Neural progenitor cell (in vitro differentiated cells): Measurements from ENCODE around the gene C4BPA. TPM values are rescaled to one million over a fixed set of nuclear protein-coding genes. Genes with fewer than 3 reads are reported as not detected.

ENCODE experiments used
- DNase-seq: peaks from one replicate; pipeline ENCODE4 v3.0.0-alpha.2; 2016; ENCODE audit warnings: low spot score
- H2AFZ ChIP-seq: fragments of 200-600 bp; sonication (generic); replicated peaks from 2 replicates; pipeline ENCODE4 v1.6.1; 2016; ENCODE audit warnings: antibody characterized with exemption
- H3F3A ChIP-seq: fragments of 200-600 bp; sonication (generic); 2 replicates; pipeline ENCODE4 v1.6.1; 2016; ENCODE audit warnings: antibody characterized with exemption, low read depth
- H3K27ac ChIP-seq: fragments of 200-600 bp; sonication (generic); 2 replicates; pipeline ENCODE4 v1.5.1; 2016; ENCODE audit warnings: mild to moderate bottlenecking
- H3K27me3 ChIP-seq: fragments of 200-600 bp; sonication (generic); 2 replicates; pipeline ENCODE4 v1.6.1; 2016; ENCODE audit warnings: mild to moderate bottlenecking, moderate library complexity
- H3K36me3 ChIP-seq: fragments of 200-600 bp; sonication (generic); 2 replicates; pipeline ENCODE4 v1.5.1; 2016
- H3K4me1 ChIP-seq: fragments of 200-600 bp; sonication (generic); 2 replicates; pipeline ENCODE4 v1.6.1; 2016; ENCODE audit warnings: mixed run types
- H3K4me2 ChIP-seq: fragments of 200-600 bp; sonication (generic); 2 replicates; pipeline ENCODE4 v1.6.1; 2016
- H3K4me3 ChIP-seq: fragments of 200-600 bp; sonication (generic); 2 replicates; pipeline ENCODE4 v1.5.1; 2016
- H3K79me2 ChIP-seq: fragments of 200-600 bp; sonication (generic); 2 replicates; pipeline ENCODE4 v1.6.1; 2016; ENCODE audit warnings: low read depth
- H3K9ac ChIP-seq: fragments of 200-600 bp; sonication (generic); 2 replicates; pipeline ENCODE4 v1.6.1; 2016
- H3K9me3 ChIP-seq: fragments of 200-600 bp; sonication (generic); 2 replicates; pipeline ENCODE4 v1.5.1; 2016; ENCODE audit warnings: low read depth
- H4K20me1 ChIP-seq: fragments of 200-600 bp; sonication (generic); 2 replicates; pipeline ENCODE4 v1.6.1; 2016; ENCODE audit warnings: low read depth
- H3K27ac Mint-ChIP-seq: 3 replicates; pipeline ENCODE4 v1.8.0; 2021; ENCODE audit warnings: mixed read lengths
- H3K27me3 Mint-ChIP-seq: 2 replicates; pipeline ENCODE4 v1.8.0; 2022; ENCODE audit warnings: low read depth, mild to moderate bottlenecking, inconsistent platforms, moderate library complexity, mixed read lengths; ENCODE audit not compliant: insufficient read depth
- H3K36me3 Mint-ChIP-seq: 3 replicates; pipeline ENCODE4 v1.8.0; 2021; ENCODE audit warnings: mixed read lengths
- H3K4me1 Mint-ChIP-seq: 3 replicates; pipeline ENCODE4 v1.8.0; 2021; ENCODE audit warnings: mixed read lengths
- H3K4me3 Mint-ChIP-seq: 3 replicates; pipeline ENCODE4 v1.8.0; 2021; ENCODE audit warnings: mild to moderate bottlenecking, moderate library complexity, mixed read lengths
- H3K9me3 Mint-ChIP-seq: 3 replicates; pipeline ENCODE4 v1.8.0; 2020; ENCODE audit warnings: mixed read lengths
- CTCF ChIP-seq: fragments of 200-600 bp; sonication (generic); IDR thresholded peaks from 2 replicates; pipeline ENCODE4 v1.5.1; 2017; ENCODE audit warnings: antibody characterized with exemption, mild to moderate bottlenecking
- EZH2 ChIP-seq: fragments of 200-600 bp; sonication (generic); IDR thresholded peaks from 2 replicates; pipeline ENCODE4 v1.6.1; 2017; ENCODE audit warnings: antibody characterized with exemption, mild to moderate bottlenecking, moderate library complexity
- EZH2phosphoT487 ChIP-seq: fragments of 200-600 bp; sonication (generic); IDR thresholded peaks from 2 replicates; pipeline ENCODE4 v1.6.1; 2017; ENCODE audit warnings: antibody characterized with exemption
- total RNA-seq: library from RNA; depleted of rRNA; stranded (reverse); fragments of >200 nt; gene quantifications from 2 replicates; pipeline ENCODE4 v1.2.3, GENCODE V29; 2015; ENCODE audit warnings: low replicate concordance

Gene C4BPA
- total RNA-seq, 1 donor from 2014 or later: not detected

- no peak overlapping the region for H3K27ac Mint-ChIP-seq
- no peak overlapping the region for H3K27ac ChIP-seq
- H3K36me3 Mint-ChIP-seq: no peaks in the 10 kb centered on the region
- H3K9me3 Mint-ChIP-seq: no peaks in the 10 kb centered on the region
- no peaks in the 10 kb centered on the region for H3K27me3 ChIP-seq
- no peaks in the 10 kb centered on the region for H3K79me2 ChIP-seq
- TF ChIP-seq EZH2phosphoT487: no peak
- no peak for TF ChIP-seq CTCF
- TF ChIP-seq EZH2: no peak
- no peaks in the 10 kb centered on the region for H3K4me1 ChIP-seq
- no peaks in the 10 kb centered on the region for H3F3A ChIP-seq
- H3K27me3 Mint-ChIP-seq: no peaks in the 10 kb centered on the region
- H4K20me1 ChIP-seq: no peaks in the 10 kb centered on the region
- no peaks in the 10 kb centered on the region for H3K36me3 ChIP-seq
- H3K4me2 ChIP-seq: no peak overlapping the region
- no peak overlapping the region for H3K4me3 ChIP-seq
- H3K4me1 Mint-ChIP-seq: no peaks in the 10 kb centered on the region
- no peak overlapping the region for H2AFZ ChIP-seq
- DNase-seq: no peak
- no peak overlapping the region for H3K4me3 Mint-ChIP-seq
- H3K9ac ChIP-seq: no peak overlapping the region
- H3K9me3 ChIP-seq: no peaks in the 10 kb centered on the region
Measured at GRCh38 chr1:207186503-207186902, 82.5 kb downstream of the C4BPA start.

- no peaks in the 10 kb centered on the region for H3K9me3 ChIP-seq
- H3K36me3 ChIP-seq: no peaks in the 10 kb centered on the region
- Mint-ChIP-seq H3K27me3 (no peaks in the 10 kb centered on the region), H3K4me1 (no peaks in the 10 kb centered on the region), H3K36me3 (no peaks in the 10 kb centered on the region), H3K27ac (no peak overlapping the region), H3K9me3 (no peaks in the 10 kb centered on the region), H3K4me3 (no peak overlapping the region)
- H3K27me3 ChIP-seq: no peaks in the 10 kb centered on the region
- no peak overlapping the region for H3K27ac ChIP-seq
- no peak for TF ChIP-seq EZH2phosphoT487
- TF ChIP-seq EZH2: no peak
- no peak for TF ChIP-seq CTCF
- H3F3A ChIP-seq: no peaks in the 10 kb centered on the region
- no peak overlapping the region for H3K9ac ChIP-seq
- no peaks in the 10 kb centered on the region for H3K79me2 ChIP-seq
- no peaks in the 10 kb centered on the region for H3K4me1 ChIP-seq
- no peak overlapping the region for H3K4me3 ChIP-seq
- no peaks in the 10 kb centered on the region for H4K20me1 ChIP-seq
- no peak overlapping the region for H2AFZ ChIP-seq
- no peak for DNase-seq
- no peak overlapping the region for H3K4me2 ChIP-seq
Measured at GRCh38 chr1:207188901-207189300, 84.9 kb downstream of the C4BPA start.

GRCh38 chr1:207191061-207191460 is 87.0 kb downstream of the C4BPA start:
- DNase-seq: no peak
- H3K9me3 ChIP-seq: no peaks in the 10 kb centered on the region
- H3K79me2 ChIP-seq: no peaks in the 10 kb centered on the region

More at GRCh38 chr1:207191061-207191460, 87.0 kb downstream of the C4BPA start:
- no peak overlapping the region for H3K4me2 ChIP-seq
- H3K4me3 ChIP-seq: no peak overlapping the region
- Mint-ChIP-seq H3K27ac (no peak overlapping the region), H3K36me3 (no peaks in the 10 kb centered on the region), H3K4me3 (no peak overlapping the region), H3K9me3 (no peaks in the 10 kb centered on the region), H3K27me3 (peaks cover 3% of the 10 kb centered on the region), H3K4me1 (no peaks in the 10 kb centered on the region)
- TF ChIP-seq EZH2phosphoT487 (no peak), EZH2 (no peak), CTCF (no peak)
- H3K36me3 ChIP-seq: no peaks in the 10 kb centered on the region
- H3K27ac ChIP-seq: no peak overlapping the region
- H3F3A ChIP-seq: no peaks in the 10 kb centered on the region
- no peaks in the 10 kb centered on the region for H4K20me1 ChIP-seq
- H3K27me3 ChIP-seq: no peaks in the 10 kb centered on the region
- no peak overlapping the region for H3K9ac ChIP-seq
- H3K4me1 ChIP-seq: no peaks in the 10 kb centered on the region
- H2AFZ ChIP-seq: no peak overlapping the region
